ES-I3 (cell line): ENCODE results near the gene GPR171.

Experiments
- H3K36me3 ChIP-seq: 2 replicates; pipeline ENCODE4 v1.6.1; 2013; ENCODE audit warnings: mild to moderate bottlenecking, low read length, control low read depth, moderate library complexity; ENCODE audit not compliant: insufficient read depth
- H3K4me1 ChIP-seq: 2 replicates; pipeline ENCODE4 v1.6.1; 2013; ENCODE audit warnings: mild to moderate bottlenecking, control low read depth, low read length; ENCODE audit not compliant: insufficient read depth
- H3K9ac ChIP-seq: 2 replicates; pipeline ENCODE4 v1.6.1; 2013; ENCODE audit warnings: low read depth, mild to moderate bottlenecking, low read length, moderate library complexity
- H3K9me3 ChIP-seq: 2 replicates; pipeline ENCODE4 v1.6.1; 2013; ENCODE audit warnings: mild to moderate bottlenecking, low read length, moderate library complexity; ENCODE audit not compliant: control insufficient read depth, insufficient read depth

Gene GPR171

DNA sequence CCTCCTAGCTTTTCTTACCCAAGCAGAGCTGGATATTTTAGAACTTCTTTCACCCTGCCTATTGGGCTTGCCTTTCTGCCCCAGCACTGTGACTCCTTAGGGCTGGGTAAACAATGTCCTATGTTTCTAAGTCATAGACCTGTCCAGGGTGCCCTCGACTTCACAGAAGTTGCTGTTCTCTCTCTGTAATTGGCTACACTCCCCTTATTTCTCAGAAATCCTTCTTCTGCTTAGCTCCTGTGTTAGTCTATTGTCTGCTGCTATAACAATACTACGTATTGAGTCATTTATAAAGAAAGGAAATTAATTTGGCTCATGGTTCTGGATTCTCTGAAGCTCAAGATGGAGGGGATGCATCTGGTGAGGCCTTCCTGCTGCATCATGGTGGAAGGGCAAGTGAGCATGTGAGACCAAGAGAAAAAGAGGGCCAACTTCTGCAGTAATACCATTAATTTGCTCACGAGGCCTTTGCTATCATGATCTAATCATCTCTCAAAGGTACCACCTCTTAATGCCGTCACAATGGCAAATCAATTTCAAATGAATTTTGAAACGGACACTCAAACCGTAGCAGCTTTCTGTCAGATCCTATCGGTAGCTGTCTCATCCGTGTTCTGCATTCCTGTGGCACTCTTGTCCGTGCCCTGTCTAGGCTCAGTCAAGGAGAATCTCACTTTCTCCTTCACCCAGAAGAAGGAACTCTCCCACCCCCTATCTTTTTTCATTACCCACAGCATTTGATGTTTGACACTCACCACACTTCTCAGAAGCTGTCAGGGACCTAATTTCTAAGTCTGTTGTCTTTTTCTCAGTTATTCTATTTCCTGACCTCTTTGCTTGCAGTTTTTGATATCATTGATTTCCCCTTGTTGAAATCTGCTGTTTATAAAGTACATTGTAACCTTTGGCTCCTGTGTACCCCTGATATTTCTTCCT lies 22.3 kb upstream of the GPR171 start:
- no peak overlapping the region for H3K9ac ChIP-seq
- no peaks in the 10 kb centered on the region for H3K36me3 ChIP-seq
- peaks cover 10% of the 10 kb centered on the region for H3K4me1 ChIP-seq
- no peaks in the 10 kb centered on the region for H3K9me3 ChIP-seq

DNA sequence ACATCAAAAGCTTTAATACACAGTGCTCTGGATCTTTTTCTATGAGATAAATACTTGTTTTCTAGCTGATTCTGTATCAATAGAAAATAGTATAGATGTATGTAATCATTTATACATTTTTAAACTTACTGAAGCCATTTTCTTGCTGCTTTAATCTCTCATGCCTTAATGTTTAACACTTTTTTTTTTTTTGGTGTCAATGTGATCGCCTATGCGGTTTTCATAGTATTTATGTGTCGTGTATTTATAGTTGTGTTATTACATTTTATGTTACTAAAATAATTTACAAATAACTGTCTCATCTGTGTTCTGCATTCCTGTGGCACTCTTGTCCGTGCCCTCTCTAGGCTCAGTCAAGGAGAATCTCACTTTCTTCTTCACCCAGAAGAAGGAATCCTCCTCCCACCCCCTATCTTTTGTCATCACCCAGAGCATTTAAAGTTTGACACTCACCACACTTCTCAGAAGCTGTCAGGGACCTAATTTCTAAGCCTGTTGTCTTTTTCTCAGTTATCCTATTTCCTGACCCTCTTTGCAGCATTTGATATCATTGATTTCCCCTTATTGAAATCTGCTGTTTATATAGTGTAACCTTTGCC lies 21.4 kb upstream of the GPR171 start:
- Histone ChIP-seq H3K9ac (no peak overlapping the region), H3K36me3 (no peaks in the 10 kb centered on the region), H3K4me1 (peaks cover 10% of the 10 kb centered on the region), H3K9me3 (no peaks in the 10 kb centered on the region)

DNA sequence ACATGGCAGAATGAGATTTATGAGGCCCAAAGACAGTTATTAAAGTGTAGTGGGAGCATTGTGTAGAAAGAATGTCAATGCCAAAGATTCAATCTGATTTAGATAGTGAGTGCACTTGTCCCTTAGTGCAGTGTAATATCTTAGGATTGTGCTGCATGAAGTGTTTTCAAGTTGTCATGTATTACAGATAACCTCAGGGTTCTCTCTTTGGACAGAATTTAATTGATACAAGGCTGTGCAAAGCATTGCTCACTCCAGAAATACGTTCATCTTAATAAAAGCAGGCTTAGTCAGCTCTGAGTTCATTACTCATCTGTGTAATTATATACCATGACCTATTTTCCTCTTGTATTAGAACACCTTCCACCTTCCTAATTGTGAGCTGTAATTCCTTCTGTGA lies 16.0 kb upstream of the GPR171 start:
- no peaks in the 10 kb centered on the region for H3K9me3 ChIP-seq
- H3K36me3 ChIP-seq, result no peaks in the 10 kb centered on the region
- H3K4me1 ChIP-seq, result no peaks in the 10 kb centered on the region
- H3K9ac ChIP-seq, result no peak overlapping the region

DNA sequence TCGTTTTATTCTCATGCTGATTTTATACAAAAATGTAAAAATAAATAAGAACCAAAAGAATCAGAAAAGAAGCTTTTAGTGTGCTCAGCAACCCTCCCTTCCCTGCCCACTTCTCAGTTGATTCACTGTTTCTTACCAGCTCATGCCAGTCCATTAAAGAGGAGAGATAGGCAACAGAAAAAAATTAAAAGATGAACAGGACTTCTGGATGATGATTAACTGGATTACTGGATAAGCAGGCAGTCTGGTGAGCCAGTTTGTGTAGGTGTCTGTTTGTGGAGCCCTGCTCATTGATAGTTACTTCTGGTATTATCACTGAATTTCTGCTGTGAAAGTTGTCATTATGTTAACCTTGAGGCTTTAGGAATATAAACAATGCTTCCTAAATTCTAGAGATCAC lies 15.1 kb upstream of the GPR171 start:
- H3K4me1 ChIP-seq, result no peaks in the 10 kb centered on the region; the same call in 1 of the 2 replicates
- no peaks in the 10 kb centered on the region for H3K36me3 ChIP-seq
- H3K9me3 ChIP-seq, result no peaks in the 10 kb centered on the region
- H3K9ac ChIP-seq, result no peak overlapping the region

DNA sequence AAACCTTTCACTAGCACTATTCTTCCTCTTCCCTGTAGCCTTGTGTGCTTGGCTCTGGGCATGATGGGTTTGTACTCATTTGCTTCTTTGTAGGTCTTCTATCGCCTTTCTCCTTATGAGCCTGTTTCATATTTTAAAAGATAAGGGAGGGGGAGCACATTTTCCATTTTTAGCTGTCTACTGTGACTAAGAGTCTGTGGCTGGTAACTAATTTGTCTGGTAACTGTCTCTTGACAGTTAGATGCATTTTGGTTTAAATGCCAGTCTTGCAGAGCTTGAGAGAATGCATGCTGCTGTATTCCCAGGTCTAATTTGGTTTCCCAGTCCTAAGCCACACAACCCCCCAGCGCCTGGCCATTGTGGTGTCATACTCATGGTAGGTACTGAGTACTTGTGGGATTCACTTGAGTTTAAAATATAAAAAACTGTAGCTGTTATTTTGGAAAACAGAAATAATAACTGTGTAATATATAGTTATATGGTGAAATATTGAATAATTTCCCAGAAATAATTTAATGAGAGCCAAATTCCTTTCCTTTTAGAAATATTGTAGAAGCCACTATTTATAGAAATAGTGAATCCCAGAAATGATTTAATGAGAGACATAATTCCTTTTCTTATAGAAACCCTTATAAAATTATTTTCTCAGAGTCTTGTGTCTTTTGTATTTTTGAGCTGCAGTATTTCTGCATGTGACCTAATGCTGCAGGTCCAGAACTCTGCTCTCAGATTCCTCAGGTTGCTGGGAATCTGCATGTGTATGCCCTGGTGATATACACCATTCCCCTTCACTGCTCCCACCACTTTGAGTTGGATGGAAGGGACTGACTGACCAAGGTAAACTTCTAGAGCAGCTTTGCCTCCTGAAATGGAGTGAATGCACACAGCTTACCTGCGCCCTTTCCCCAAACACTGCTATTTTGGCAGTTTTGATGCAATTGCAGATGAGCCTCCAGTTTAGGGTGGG lies 13.9 kb upstream of the GPR171 start:
- no peaks in the 10 kb centered on the region; the same call in 1 of the 2 replicates for H3K4me1 ChIP-seq
- no peak overlapping the region for H3K9ac ChIP-seq
- H3K9me3 ChIP-seq, result no peaks in the 10 kb centered on the region
- H3K36me3 ChIP-seq, result no peaks in the 10 kb centered on the region

DNA sequence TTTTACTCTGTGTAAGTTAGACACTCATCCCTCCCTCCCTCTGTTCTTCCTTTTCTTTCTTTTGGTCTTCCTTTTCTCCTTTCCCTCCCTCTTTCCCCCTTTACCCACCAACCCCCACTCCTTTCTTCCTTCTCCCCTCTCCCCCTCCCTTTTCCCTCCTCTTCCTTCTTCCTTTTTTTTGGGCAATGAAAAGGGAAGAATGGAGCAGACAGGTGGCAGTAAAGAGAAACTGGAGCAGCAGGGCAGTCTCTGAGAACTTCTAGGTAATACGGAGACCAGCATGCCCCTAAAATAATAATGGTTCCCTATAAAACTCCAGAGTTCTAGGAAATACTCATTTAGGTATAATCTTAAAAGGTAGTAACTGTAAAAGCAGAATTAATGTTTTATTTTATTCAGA lies 11.4 kb upstream of the GPR171 start:
- H3K9me3 ChIP-seq, result no peaks in the 10 kb centered on the region
- peaks cover 4% of the 10 kb centered on the region; the same call in 1 of the 2 replicates for H3K4me1 ChIP-seq
- H3K9ac ChIP-seq, result no peak overlapping the region
- H3K36me3 ChIP-seq, result no peaks in the 10 kb centered on the region

DNA sequence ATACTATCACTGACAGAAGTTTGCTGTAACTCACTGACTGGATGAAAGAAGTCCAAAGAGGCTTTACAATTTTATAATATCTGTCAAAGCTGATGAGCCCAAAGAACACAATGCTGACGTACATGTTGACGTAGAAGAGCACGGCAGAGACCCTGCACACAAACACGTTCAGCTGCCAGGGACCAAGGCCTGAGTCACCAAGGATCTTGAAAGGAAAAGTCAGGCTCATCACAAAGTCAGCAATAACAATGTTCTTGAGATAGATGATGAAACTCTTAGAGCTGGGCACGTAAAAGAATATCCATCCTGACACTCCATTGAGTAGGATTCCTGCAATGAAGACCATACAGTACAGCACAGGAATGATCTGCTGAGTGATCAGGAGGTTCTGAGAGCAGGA lies 10.9 kb upstream of the GPR171 start:
- H3K9me3 ChIP-seq, result no peaks in the 10 kb centered on the region
- H3K36me3 ChIP-seq, result no peaks in the 10 kb centered on the region
- no peak overlapping the region for H3K9ac ChIP-seq
- peaks cover 4% of the 10 kb centered on the region; the same call in 1 of the 2 replicates for H3K4me1 ChIP-seq

DNA sequence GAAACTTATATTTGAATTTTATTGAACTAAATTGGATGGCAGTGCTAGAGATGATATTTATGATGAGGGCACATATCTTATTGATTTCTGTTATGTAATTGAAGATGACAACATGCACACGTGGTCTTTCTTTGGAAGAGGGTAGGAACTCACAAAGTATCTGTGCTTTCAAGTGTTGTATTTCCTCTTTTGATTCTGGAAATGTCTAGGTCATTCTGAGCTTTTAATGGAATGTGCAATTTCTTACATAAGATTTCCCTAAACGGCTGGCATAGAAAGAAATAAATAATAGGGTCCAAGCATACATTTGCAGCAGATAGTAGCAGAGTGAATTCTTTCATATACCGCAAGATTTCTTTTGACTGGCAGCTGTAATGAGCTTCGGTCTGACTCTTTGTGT lies 10.1 kb upstream of the GPR171 start:
- Histone ChIP-seq H3K9me3 (no peaks in the 10 kb centered on the region), H3K36me3 (no peaks in the 10 kb centered on the region), H3K9ac (no peak overlapping the region)

DNA sequence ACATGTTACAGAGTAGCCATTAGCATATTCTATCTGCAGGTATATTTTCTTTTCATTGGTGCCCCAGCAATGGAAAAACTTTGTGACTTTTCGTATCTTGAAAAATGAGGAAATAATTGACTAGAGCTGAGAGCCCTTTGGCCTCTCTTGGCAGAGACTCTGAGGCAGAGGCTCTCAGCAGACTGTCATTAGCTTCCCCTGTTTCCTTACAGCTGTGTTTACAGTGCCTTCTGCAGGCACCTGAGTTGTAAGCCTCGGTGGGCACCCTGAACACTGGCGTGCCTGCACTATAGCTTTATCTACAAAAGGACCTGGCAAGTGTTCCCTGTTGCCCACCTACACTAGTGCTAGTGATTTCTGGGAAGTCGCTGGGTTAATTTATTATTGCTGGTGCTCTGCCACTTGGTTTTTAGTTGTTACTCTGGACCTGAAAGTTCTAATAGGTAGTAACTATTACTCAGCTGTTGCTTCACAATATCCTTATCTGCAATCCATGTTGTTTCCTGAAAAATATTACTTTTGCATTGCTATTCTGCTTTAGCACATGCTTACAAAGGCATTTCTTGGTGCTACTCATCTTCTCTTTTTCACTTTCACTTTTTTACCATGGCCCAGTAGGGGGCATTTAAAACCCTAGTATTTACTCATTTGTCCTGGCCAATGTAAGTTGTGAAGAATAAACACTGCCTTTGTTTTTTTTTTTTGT lies 7.8 kb upstream of the GPR171 start:
- Histone ChIP-seq H3K9me3 (no peaks in the 10 kb centered on the region), H3K9ac (no peak overlapping the region), H3K36me3 (no peaks in the 10 kb centered on the region), H3K4me1 (peaks cover 4% of the 10 kb centered on the region; the same call in 1 of the 2 replicates)

More for the DNA sequence above, 10.1 kb upstream of the GPR171 start:
- peaks cover 4% of the 10 kb centered on the region; the same call in 1 of the 2 replicates for H3K4me1 ChIP-seq

DNA sequence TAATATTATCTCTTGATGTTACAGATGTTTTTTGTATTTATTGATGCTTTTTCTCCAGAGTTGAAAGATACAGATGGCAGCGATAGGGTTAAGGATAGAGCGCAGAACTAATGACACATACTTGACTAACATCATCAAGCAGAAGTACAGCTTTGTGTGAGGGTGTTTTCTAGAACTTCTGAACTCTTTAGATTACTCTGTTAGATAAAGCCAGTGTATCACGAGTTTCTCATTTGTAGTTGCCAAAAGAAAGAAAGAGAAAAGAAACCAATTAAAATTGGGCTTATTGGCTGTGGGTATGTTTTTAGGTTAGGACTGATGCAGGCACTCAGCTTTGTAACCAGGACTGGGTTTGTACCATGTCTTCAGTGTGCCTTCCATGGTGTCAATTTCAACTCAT lies 6.6 kb upstream of the GPR171 start:
- Histone ChIP-seq H3K4me1 (peaks cover 4% of the 10 kb centered on the region; the same call in 1 of the 2 replicates), H3K36me3 (no peaks in the 10 kb centered on the region), H3K9ac (no peak overlapping the region), H3K9me3 (no peaks in the 10 kb centered on the region)

DNA sequence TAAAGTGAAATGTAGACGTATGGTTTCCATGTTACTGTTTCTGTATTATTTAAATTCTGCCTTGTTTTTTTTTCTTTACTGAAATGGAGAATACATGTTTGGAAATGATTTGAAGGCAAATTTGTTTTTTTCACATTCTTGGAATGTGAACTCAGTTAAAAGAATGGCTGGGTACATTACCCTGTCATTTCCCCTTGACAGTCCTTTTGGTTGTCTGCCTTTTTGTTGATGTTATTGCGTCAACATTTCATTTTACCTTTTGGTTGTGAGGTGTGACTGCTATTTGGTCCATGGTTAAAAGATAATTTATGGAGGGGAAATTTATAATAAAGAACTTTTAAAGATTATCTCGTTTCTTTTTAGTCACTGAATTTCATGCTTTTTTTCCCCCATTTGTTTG lies 3.2 kb upstream of the GPR171 start:
- 0 out of 2 replicates have a peak, but pooled peaks cover 4% of the 10 kb centered on the region for H3K4me1 ChIP-seq
- no peak overlapping the region for H3K9ac ChIP-seq
- H3K9me3 ChIP-seq, result no peaks in the 10 kb centered on the region
- H3K36me3 ChIP-seq, result no peaks in the 10 kb centered on the region

DNA sequence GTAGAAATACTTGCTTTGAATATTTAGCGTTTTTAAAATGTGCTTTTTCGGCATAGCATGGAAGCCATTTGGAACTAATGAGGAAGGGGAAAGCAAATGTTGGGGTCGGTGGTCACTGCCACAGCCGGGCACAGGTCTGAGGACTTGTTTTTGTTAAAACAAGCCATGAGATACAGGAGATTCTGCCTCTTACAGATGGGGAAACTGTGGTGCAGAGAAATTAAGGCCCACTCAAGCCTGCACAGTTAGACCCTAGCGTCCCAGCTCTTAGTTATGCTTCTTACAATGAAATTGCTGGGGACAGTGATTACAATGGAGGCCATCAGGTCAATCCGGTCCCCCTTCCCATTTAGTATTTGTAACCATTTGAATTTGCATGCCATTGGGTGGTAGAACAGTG lies 2.5 kb upstream of the GPR171 start:
- Histone ChIP-seq H3K36me3 (no peaks in the 10 kb centered on the region), H3K9ac (no peak overlapping the region), H3K9me3 (no peaks in the 10 kb centered on the region), H3K4me1 (no peaks in the 10 kb centered on the region)

DNA sequence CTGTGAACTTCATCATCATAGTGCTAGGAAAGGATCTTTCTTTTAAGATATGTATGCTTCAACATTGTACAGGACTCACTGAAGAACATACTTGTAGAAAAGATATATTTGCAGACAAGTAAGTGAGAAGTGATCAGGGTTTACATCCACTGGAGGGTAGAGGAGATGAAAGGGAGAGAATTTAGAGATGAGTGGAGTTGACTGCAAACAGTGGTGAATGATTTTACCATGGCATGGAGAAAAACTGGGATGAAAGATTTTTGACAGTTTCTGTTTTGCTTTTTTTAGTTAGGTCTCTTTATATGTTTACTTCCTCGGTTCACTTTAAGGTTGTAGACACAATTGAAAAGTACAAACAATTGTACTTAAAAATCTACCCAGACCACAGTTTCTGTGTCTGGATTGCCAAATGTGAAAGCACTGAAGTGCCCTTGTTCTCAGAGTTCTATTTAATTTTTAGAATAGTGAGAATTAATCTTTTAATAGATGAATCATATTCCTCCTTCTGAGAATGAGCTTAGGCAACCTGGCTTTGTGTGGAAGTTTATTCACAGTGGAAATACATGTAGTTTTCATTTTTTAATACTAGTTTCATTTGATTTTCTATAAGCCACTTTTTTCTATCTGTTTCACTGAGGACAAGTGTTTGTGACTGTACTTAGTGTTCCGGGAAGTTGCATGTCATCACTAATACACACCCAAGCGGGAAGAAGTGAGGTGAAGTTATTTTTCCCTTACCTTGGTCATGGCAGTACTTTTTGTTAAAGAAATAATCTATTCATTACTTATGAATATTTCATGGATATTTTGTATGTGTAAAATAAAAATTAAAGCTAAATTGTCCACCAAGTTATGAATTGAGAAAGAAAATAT lies 1.8 kb upstream of the GPR171 start:
- H3K9ac ChIP-seq, result no peak overlapping the region
- no peaks in the 10 kb centered on the region for H3K36me3 ChIP-seq
- no peaks in the 10 kb centered on the region for H3K9me3 ChIP-seq
- H3K4me1 ChIP-seq, result no peaks in the 10 kb centered on the region
